HL-60 (cell line): ENCODE data around the gene SNRNP70.
"Not testable (repeated sequence)": the region's sequence is repeated elsewhere in the genome, so short reads cannot be mapped to it uniquely, and the experiment has no call there.

ENCODE experiments used
- CTCF ChIP-seq: IDR thresholded peaks from one replicate; pipeline ENCODE4 v1.5.1; 2011; ENCODE audit warnings: low read length, control low read depth, inconsistent platforms; ENCODE audit not compliant: insufficient read depth
- POLR2AphosphoS5 ChIP-seq: IDR thresholded peaks from 2 replicates; pipeline ENCODE4 v1.6.1; 2012; ENCODE audit warnings: low read depth
- TF ChIP-seq, protein P1 (sequence below): IDR thresholded peaks from 2 replicates; pipeline ENCODE4 v1.6.1; 2012; ENCODE audit warnings: low read depth; ENCODE audit not compliant: insufficient replicate concordance

GRCh38 chr19:49049834-49050233 lies 35.4 kb upstream of the SNRNP70 start:
- not testable (repeated sequence) for TF ChIP-seq CTCF, POLR2AphosphoS5
- TF ChIP-seq, protein P1, sequence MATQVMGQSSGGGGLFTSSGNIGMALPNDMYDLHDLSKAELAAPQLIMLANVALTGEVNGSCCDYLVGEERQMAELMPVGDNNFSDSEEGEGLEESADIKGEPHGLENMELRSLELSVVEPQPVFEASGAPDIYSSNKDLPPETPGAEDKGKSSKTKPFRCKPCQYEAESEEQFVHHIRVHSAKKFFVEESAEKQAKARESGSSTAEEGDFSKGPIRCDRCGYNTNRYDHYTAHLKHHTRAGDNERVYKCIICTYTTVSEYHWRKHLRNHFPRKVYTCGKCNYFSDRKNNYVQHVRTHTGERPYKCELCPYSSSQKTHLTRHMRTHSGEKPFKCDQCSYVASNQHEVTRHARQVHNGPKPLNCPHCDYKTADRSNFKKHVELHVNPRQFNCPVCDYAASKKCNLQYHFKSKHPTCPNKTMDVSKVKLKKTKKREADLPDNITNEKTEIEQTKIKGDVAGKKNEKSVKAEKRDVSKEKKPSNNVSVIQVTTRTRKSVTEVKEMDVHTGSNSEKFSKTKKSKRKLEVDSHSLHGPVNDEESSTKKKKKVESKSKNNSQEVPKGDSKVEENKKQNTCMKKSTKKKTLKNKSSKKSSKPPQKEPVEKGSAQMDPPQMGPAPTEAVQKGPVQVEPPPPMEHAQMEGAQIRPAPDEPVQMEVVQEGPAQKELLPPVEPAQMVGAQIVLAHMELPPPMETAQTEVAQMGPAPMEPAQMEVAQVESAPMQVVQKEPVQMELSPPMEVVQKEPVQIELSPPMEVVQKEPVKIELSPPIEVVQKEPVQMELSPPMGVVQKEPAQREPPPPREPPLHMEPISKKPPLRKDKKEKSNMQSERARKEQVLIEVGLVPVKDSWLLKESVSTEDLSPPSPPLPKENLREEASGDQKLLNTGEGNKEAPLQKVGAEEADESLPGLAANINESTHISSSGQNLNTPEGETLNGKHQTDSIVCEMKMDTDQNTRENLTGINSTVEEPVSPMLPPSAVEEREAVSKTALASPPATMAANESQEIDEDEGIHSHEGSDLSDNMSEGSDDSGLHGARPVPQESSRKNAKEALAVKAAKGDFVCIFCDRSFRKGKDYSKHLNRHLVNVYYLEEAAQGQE = not testable (repeated sequence)
